NCI-H446 treated with DMSO at 0.1 percent for 48 hours (cell line): Measurements from ENCODE around the gene GTSE1.

Experiments used
- DNase-seq: peaks from one replicate; lab custom pipeline; 2025; lab: John Stamatoyannopoulos, UW

The GTSE1 gene

GRCh38 chr22:46380069-46380468 lies 83.4 kb downstream of the GTSE1 start:
- DNase-seq: no peak
